Panc1 (cell line): ENCODE data around the gene ARFIP1.

ENCODE experiments used
- SIN3A ChIP-seq: IDR thresholded peaks from 2 replicates; pipeline ENCODE4 v1.6.1; 2012; ENCODE audit warnings: low read depth, mild to moderate bottlenecking, low read length, moderate library complexity, borderline replicate concordance; ENCODE audit not compliant: insufficient read depth
- TF ChIP-seq, protein P1 (sequence below): fragments of 450-650 bp; IDR thresholded peaks from 2 replicates; pipeline ENCODE4 v1.5.1; 2017; ENCODE audit warnings: mild to moderate bottlenecking

DNA sequence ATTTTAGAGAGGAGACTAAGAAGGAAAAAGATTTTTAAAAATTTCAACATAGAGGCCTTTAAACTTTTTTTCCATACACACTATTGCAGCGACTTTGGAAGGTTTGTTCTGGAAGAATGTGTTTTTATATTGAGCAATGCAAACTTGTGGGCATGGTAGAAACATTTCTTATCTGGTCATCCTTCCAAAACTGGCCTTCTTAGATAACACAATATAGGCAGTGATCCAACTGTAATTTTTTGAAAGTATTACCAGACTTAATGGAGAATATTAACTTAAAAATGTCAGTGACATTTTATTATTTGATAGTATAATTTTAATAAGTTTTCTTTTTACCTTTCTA, 182.0 kb downstream of the ARFIP1 start:
- TF ChIP-seq, protein P1, sequence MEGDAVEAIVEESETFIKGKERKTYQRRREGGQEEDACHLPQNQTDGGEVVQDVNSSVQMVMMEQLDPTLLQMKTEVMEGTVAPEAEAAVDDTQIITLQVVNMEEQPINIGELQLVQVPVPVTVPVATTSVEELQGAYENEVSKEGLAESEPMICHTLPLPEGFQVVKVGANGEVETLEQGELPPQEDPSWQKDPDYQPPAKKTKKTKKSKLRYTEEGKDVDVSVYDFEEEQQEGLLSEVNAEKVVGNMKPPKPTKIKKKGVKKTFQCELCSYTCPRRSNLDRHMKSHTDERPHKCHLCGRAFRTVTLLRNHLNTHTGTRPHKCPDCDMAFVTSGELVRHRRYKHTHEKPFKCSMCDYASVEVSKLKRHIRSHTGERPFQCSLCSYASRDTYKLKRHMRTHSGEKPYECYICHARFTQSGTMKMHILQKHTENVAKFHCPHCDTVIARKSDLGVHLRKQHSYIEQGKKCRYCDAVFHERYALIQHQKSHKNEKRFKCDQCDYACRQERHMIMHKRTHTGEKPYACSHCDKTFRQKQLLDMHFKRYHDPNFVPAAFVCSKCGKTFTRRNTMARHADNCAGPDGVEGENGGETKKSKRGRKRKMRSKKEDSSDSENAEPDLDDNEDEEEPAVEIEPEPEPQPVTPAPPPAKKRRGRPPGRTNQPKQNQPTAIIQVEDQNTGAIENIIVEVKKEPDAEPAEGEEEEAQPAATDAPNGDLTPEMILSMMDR = no peak
- TF ChIP-seq SIN3A = no peak
